HG02884 (cell line): ENCODE measurements around the gene IAH1.
"Not testable (repeated sequence)": the region's sequence is repeated elsewhere in the genome, so short reads cannot be mapped to it uniquely, and the experiment has no call there.

Experiments
- ATAC-seq: cut with Tn5 transposase; IDR thresholded peaks from one replicate; pipeline ENCODE4 v1.9.1; 2021; ENCODE audit warnings: mild to moderate bottlenecking, moderate library complexity; ENCODE audit not compliant: unreplicated experiment

IAH1 gene

GRCh38 chr2:9472511-9472910 is 1.8 kb upstream of the IAH1 start:
- no peak for ATAC-seq

- ATAC-seq = no peak
Observed at GRCh38 chr2:9473308-9473984, 905 bp upstream of the IAH1 start.

GRCh38 chr2:9473985-9474360 is 378 bp upstream of the IAH1 start:
- ATAC-seq = peak; percentile 30

GRCh38 chr2:9477914-9478313 is 3.6 kb downstream of the IAH1 start:
- ATAC-seq = no peak

- ATAC-seq = no peak
Observed at GRCh38 chr2:9478526-9478925, 4.2 kb downstream of the IAH1 start.

- no peak for ATAC-seq
Observed at GRCh38 chr2:9480157-9480556, 5.8 kb downstream of the IAH1 start.

- ATAC-seq = no peak
Observed at GRCh38 chr2:9483107-9483506, 8.8 kb downstream of the IAH1 start.

GRCh38 chr2:9484533-9484932 is 10.2 kb downstream of the IAH1 start:
- ATAC-seq = no peak

- ATAC-seq = no peak
Observed at GRCh38 chr2:9488583-9489547, 14.5 kb downstream of the IAH1 start.

GRCh38 chr2:9490789-9491188 is 16.4 kb downstream of the IAH1 start:
- no peak for ATAC-seq

- ATAC-seq = no peak
Observed at GRCh38 chr2:9492927-9493326, 18.6 kb downstream of the IAH1 start.

- no peak for ATAC-seq
Observed at GRCh38 chr2:9493478-9493877, 19.1 kb downstream of the IAH1 start.

GRCh38 chr2:9494081-9494480 is 19.7 kb downstream of the IAH1 start:
- ATAC-seq = no peak

- ATAC-seq = no peak
Observed at GRCh38 chr2:9497017-9497416, 22.7 kb downstream of the IAH1 start.

- ATAC-seq = no peak
Observed at GRCh38 chr2:9498210-9498609, 23.9 kb downstream of the IAH1 start.

GRCh38 chr2:9508931-9509330 is 34.6 kb downstream of the IAH1 start:
- ATAC-seq = no peak

GRCh38 chr2:9513946-9514345 is 39.6 kb downstream of the IAH1 start:
- ATAC-seq = not testable (repeated sequence)

GRCh38 chr2:9517118-9517782 is 42.9 kb downstream of the IAH1 start:
- ATAC-seq = no peak

- no peak for ATAC-seq
Observed at GRCh38 chr2:9518163-9518562, 43.8 kb downstream of the IAH1 start.

- ATAC-seq = no peak
Observed at GRCh38 chr2:9518780-9519179, 44.4 kb downstream of the IAH1 start.

- no peak for ATAC-seq
Observed at GRCh38 chr2:9519250-9519649, 44.9 kb downstream of the IAH1 start.

- ATAC-seq = no peak
Observed at GRCh38 chr2:9524291-9524690, 49.9 kb downstream of the IAH1 start.
